Mesodermal cell (in vitro differentiated cells): ENCODE measurements around the gene RING1.

Experiments
- H3K27ac ChIP-seq: 2 replicates; pipeline ENCODE4 v1.7.0; 2013; ENCODE audit warnings: mild to moderate bottlenecking, low read depth, low read length, moderate library complexity; ENCODE audit not compliant: severe bottlenecking
- H3K36me3 ChIP-seq: 2 replicates; pipeline ENCODE4 v1.7.1; 2013; ENCODE audit warnings: mild to moderate bottlenecking, low read length, moderate library complexity; ENCODE audit not compliant: control insufficient read depth, insufficient read depth
- H3K4me1 ChIP-seq: one replicate; pipeline ENCODE4 v1.7.1; 2013; ENCODE audit warnings: mild to moderate bottlenecking, low read length; ENCODE audit not compliant: insufficient read depth, control insufficient read depth, poor library complexity, severe bottlenecking
- H3K4me3 ChIP-seq: 2 replicates; pipeline ENCODE4 v1.7.0; 2013; ENCODE audit warnings: low read length, control low read depth, mild to moderate bottlenecking; ENCODE audit not compliant: insufficient read depth, poor library complexity, severe bottlenecking; ENCODE audit errors: extremely low read depth
- H3K9me3 ChIP-seq: 2 replicates; pipeline ENCODE4 v1.7.1; 2013; ENCODE audit warnings: mild to moderate bottlenecking, low read length, moderate library complexity; ENCODE audit not compliant: control insufficient read depth
- WGBS, 2 experiments: methylation state at CpG; one replicate each; pipeline ENCODE4 v1.1.5; 2013; ENCODE audit warnings: missing lambda C conversion rate in 2 of 2; ENCODE audit not compliant: insufficient coverage in 2 of 2; 5-methylcytosine and 5-hydroxymethylcytosine counted together

The RING1 gene

DNA sequence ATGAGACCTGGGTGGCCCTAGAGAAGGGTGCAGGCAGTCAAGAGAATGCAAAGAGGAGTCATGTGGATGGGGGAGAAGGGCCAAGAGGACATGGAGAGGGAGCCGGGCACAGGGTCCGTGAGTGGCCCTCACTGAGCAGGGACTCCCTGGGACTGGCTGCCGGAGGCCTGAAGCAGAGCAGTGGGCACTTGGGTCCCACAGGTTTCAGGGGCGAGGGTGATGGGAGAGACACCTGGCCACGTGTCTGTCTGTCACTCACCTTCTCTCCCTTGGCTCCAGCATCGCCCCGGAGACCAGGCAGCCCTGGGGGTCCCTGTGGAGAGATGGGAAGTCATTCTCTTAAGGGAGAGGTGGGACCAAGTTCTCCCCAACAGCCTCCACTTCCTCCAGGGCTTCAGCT lies 41.5 kb upstream of the RING1 start:
- no peaks in the 10 kb centered on the region for H3K9me3 ChIP-seq
- H3K27ac ChIP-seq = no peak overlapping the region
- WGBS, 2 experiments = 84% methylated on average over 4 to 7 of the region's 7 CpGs
- no peaks in the 10 kb centered on the region for H3K36me3 ChIP-seq
- H3K4me3 ChIP-seq = no peak overlapping the region
- no peaks in the 10 kb centered on the region for H3K4me1 ChIP-seq

DNA sequence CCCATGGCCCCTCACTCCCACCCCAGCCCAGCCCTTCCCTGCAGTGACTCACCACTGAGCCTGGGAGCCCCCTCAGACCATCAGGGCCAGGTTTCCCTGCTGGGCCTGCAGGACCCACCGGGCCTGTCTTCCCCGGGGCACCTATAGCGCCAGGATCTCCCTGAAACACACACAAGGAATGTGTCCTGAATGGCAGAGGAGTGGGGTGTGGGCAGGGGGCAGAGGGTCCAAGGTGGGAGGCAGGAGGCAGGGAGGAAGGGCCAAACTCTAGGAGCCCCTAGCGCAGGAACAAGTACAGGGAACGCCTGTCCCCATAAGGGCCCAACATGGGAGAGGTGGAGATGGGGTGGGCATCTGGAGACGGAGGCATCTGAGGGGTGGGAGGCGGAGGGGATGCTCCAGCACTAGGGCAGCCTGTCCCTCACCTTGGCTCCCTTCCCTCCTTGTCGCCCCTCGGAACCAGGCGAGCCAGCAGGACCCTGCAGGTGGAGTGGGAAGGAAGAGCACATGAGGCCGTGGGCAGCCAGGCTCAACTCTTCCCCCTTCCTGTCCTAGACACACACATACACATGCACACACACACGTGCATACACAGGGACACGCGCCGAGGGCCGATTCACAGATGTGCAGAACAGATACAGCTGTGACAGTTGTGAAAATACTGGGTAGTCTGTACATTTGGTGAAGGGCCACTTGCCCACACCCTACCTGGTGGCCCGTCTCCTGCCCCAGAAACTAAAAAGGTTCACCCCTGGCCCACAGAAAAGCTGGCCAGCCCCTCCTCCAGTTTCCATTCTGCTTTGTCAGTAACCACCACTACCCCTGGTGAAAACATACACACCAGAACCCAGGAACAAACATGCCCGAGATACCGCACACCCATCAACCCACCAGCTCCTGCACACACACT lies 40.7 kb upstream of the RING1 start:
- Histone ChIP-seq H3K36me3 (no peaks in the 10 kb centered on the region), H3K27ac (no peak overlapping the region), H3K4me1 (no peaks in the 10 kb centered on the region), H3K9me3 (no peaks in the 10 kb centered on the region), H3K4me3 (no peak overlapping the region)
- WGBS, 2 experiments = 78 to 95% methylated on average over 7 to 10 of the region's 19 CpGs

DNA sequence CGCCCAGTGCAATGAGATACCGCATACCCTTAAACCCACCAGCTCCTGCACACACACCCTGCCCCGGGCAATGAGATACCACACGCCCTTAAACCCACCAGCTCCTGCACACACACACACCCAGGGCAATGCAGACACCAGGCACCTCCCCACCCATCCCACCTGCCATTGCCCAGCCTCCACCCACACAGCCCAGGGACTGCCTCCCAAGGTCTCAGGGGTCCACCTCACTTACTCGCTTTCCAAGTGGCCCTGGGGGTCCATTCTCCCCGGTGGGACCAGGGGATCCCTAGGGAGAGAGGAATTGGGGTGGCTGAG lies 40.1 kb upstream of the RING1 start:
- WGBS, 2 experiments = 36% methylated on average over 3 of the region's 6 CpGs; no CpG with 5 or more reads in 1 of the 2 experiments
- Histone ChIP-seq H3K27ac (no peak overlapping the region), H3K4me3 (no peak overlapping the region), H3K9me3 (no peaks in the 10 kb centered on the region), H3K4me1 (no peaks in the 10 kb centered on the region), H3K36me3 (no peaks in the 10 kb centered on the region)

DNA sequence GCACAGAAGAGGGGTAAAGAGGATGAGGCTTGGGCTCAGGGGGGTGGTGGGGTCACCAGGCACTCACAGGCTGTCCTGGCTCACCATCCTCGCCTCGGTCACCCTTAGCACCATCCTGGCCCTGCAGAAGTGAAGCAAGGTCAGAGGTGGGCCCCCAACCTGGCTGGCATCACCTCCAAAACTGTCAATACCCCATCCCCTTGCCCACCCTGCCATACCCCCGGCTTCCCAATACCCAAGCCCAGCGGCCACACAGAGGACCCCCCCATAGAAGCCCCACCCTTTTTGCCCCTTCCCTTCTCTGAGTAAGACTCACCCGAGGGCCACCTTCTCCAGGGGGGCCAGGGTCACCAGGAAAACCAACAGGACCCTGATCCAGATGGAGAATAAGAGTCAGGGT lies 39.7 kb upstream of the RING1 start:
- no peaks in the 10 kb centered on the region for H3K36me3 ChIP-seq
- no peak overlapping the region for H3K4me3 ChIP-seq
- no peak overlapping the region for H3K27ac ChIP-seq
- WGBS, 2 experiments = 61 to 90% methylated on average over 2 to 4 of the region's 5 CpGs
- H3K4me1 ChIP-seq = no peaks in the 10 kb centered on the region
- H3K9me3 ChIP-seq = no peaks in the 10 kb centered on the region

DNA sequence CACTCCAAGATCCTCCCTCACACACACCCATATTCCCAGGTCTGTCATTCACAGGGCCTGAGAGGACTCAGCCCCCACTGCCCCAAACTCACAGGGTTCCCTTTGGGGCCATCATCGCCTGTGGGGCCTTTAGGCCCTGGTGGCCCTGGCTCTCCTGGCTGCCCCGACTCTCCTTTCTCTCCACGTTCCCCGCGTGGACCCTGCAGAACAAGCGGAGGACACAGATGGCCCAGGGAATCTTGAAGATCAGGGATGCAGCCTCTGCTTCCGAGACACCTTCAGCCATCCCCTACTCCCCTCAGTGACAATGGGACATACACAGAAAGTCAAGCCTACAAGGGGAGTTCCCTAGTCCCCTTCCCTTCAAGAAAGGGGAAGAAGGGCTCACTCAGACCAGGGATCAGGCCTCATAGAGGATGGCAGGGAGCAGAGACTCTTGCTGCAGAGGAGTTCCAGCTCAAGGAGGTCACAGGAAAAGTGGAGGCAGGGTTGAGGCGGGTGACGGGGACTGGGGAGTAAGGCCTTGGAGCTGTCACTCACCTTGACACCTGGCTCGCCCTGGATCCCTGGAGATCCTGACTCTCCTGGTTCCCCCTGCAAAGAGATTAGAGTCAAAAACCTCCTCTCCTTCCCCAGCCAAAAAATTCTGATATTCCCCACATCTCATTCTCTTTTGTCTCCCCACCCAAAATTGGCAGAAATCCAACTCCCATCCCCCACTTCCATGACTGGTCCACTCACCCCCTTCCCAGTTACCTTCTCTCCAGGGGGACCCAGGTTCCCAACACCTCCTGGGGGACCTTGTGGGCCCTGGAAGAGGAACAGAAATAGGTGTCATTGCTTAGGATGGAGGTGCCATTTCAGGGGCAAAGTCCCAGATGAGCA lies 38.8 kb upstream of the RING1 start:
- 83 to 93% methylated on average over 7 to 9 of the region's 10 CpGs for WGBS, 2 experiments
- no peak overlapping the region for H3K27ac ChIP-seq
- no peaks in the 10 kb centered on the region for H3K9me3 ChIP-seq
- H3K36me3 ChIP-seq = no peaks in the 10 kb centered on the region
- no peak overlapping the region for H3K4me3 ChIP-seq
- no peaks in the 10 kb centered on the region for H3K4me1 ChIP-seq

DNA sequence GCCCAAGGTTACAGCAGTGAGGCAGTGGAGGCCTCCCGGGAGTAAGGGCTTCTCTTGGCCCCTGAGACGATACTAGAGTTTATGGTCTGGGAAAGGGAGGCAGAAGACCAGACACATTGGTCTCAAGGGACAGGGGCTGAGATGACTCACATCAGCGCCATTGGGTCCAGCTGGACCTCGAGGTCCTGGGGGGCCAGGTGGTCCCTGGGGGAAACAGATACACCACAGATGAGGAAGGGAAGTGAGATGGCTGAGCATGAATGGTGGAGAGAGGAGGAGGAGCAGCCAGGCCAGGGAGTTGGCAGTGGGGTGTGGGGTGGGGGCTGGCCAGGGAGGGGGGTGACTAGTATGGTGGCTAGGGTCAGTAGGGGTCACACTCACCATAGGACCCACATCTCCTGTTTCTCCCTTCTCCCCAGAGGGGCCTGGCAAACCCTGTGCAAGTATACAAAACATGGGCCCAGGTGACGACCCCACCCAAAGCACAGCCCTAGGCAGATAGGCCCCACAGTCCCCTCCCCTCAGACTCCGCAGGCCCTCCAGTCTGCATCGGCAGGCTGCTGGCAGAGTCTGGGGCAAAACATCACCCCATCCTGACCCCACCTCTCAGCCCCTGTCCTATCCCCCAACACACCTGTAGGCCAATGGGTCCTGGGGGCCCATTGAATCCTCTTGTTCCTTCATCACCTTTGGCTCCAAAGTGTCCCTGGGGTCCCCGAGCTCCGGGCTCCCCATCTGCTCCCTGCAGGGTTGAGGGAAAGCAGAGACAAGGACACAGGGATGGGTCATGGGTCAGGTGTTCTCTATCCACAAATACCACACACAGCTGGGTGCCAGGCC lies 37.9 kb upstream of the RING1 start:
- H3K9me3 ChIP-seq = no peaks in the 10 kb centered on the region
- WGBS, 2 experiments = 96 to 97% methylated on average over 2 to 7 of the region's 9 CpGs
- no peaks in the 10 kb centered on the region for H3K36me3 ChIP-seq
- H3K4me1 ChIP-seq = no peaks in the 10 kb centered on the region
- no peak overlapping the region for H3K27ac ChIP-seq
- no peak overlapping the region for H3K4me3 ChIP-seq

DNA sequence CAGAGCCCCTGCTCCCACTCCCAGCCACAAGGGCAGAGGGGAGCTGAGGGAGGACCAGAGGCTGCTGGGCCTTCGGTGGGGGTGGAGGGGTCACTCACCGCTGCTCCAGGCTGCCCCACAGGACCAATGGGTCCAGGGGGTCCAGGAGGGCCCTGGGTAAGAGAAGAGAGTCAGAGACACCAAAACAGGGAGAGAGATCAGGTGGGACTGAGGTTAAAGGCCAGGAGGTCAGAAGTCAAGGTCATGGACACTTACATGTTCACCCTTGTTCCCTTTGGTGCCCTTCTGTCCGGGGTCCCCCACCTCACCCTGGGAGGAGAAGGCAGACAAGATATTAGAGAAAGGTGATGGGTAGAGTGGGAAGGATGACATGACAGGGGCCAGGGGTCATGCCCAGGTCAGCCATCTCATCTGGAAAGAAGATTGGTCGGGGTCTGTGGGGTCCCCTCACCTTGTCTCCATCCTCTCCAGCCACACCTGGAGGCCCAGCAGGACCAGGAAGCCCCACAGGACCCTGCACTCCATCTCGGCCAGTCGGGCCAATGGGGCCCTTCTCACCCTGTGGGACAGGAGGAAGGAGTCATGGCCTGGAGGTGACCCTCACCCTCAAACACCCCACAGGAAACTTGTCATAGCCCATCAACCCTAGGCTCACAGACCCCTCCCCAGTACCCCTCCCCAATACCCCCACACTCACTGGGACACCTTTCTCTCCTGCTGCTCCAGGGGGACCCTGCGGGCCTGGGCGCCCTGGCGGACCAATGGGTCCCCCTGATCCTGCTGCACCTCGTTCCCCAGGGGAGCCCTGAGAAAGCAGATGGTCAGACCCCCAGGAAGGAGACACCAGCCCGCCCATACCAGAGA lies 37.1 kb upstream of the RING1 start:
- H3K27ac ChIP-seq = no peak overlapping the region
- 80 to 90% methylated on average over 1 to 5 of the region's 11 CpGs for WGBS, 2 experiments
- no peaks in the 10 kb centered on the region for H3K4me1 ChIP-seq
- no peaks in the 10 kb centered on the region for H3K36me3 ChIP-seq
- no peak overlapping the region for H3K4me3 ChIP-seq
- no peaks in the 10 kb centered on the region for H3K9me3 ChIP-seq

DNA sequence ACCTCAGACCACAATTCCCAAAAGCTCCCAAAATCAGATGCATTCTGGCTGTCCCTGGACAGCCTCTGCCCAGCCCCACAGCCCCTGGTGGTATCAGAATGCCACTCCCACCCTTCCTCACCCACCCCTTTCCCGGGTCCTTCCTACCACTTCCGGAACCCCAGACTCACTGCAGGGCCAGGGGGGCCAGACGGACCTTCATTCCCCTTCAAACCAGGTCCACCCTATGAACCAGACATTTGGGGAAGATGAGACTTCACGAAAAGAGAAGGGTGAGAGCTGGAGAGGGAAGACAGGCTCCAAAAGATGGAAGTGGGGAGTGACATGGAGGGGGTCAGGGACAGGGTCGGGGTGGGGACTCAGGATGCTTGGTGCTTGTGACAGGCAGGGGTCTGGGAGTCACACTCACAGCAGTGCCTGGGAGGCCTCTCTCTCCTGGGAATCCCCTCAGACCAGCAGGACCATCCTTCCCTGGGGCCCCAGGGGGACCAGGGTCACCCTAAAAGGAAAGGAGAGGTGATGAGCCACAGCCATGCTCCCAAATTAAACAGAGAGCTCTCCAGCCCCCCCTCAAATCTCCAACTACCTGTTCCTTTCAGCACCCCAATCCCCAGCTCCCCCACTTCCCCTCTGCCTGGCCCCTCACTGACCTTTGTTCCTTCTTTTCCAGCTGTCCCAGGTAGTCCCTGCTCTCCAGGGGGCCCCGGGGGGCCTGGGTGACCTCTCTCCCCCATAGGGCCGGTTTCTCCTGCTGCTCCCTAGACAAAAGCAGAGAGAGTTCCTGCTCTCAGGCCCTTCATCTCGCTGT lies 36.2 kb upstream of the RING1 start:
- no peak overlapping the region for H3K27ac ChIP-seq
- no peaks in the 10 kb centered on the region for H3K36me3 ChIP-seq
- H3K4me1 ChIP-seq = no peaks in the 10 kb centered on the region
- 53 to 72% methylated on average over 3 to 5 of the region's 8 CpGs for WGBS, 2 experiments
- H3K9me3 ChIP-seq = no peaks in the 10 kb centered on the region
- no peak overlapping the region for H3K4me3 ChIP-seq

DNA sequence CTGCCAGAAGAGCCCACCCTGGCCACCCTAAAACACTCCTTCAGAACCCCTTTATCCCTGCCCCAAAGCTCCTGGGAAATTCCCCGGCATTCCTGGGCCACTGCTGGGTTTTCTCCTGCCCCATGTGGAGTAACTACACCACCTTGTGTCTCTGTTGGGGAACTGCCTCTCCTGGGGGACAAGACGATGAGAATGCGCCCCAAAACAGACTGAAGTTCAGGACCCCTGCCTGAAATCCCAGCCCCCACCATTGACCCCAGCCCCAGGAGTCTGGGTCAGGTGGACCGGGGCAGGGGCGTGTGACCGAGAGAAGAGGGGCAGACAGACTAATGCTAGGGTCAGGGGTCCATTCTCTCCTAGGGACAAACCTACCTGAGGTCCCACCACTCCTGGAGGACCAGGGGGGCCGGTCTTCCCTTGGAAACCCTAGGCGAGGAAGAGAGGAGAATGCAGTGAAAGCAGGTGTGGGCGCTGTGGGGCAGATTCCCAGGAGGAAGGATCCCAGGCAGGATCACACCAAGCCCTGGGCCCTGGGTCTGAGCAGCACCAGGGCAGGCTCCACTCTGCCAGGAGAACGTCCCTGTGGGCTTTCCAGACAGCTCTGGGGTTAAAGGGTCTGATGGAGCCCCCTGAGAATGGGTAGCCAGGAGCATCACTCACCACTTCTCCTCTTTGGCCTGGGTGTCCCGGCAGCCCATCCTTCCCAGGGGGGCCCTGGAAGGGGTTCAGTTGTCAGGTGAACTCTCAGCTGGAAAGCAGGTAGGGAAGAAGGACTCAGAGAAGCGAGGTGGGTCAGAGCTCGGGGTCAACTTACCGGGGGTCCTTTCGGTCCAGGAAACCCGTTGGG lies 35.4 kb upstream of the RING1 start:
- Histone ChIP-seq H3K4me3 (no peak overlapping the region), H3K4me1 (no peaks in the 10 kb centered on the region), H3K36me3 (no peaks in the 10 kb centered on the region), H3K9me3 (no peaks in the 10 kb centered on the region), H3K27ac (no peak overlapping the region)
- WGBS, 2 experiments = 69 to 75% methylated on average over 9 to 11 of the region's 16 CpGs
